HepG2 (cell line): ENCODE results near the gene CARD19. TPM values are rescaled to one million over a fixed set of nuclear protein-coding genes. Genes with fewer than 3 reads are reported as not detected.

ENCODE experiments used
- ATAC-seq: fragments of 200-7000 bp; cut with Tn5 transposase; 3 replicates; pipeline ENCODE4 v1.9.1; 2020; ENCODE audit warnings: mild to moderate bottlenecking, moderate library complexity
- BruUV-seq: library from RNA; stranded (reverse); fragments of 400-500 nt; replicated peaks from 2 replicates; lab custom pipeline; 2021; lab: Mats Ljungman, UMichigan
- CTCF ChIA-PET: fragments of 300-600 bp; formaldehyde crosslinking; extraction: SDS; loops from one replicate; lab custom pipeline; 2021; ENCODE audit warnings: low total read pairs, inconsistent platforms, low intra/inter-chr PET ratio; lab: Yijun Ruan, JAX
- POLR2A ChIA-PET: fragments of 350-600 bp; sonication (Branson Sonifier 250); formaldehyde crosslinking; loops from one replicate; lab custom pipeline; 2020; ENCODE audit warnings: antibody characterized with exemption, inconsistent platforms; lab: Yijun Ruan, JAX
- DNase-seq: peaks from one replicate; pipeline ENCODE4 v3.0.0-alpha.2; 2015; ENCODE audit warnings: low spot score
- FAIRE-seq: peaks from 3 replicates; lab custom pipeline; 2011; peaks lifted over from hg19 to GRCh38; lab: Jason Lieb, UNC
- H2AFZ ChIP-seq: one replicate; pipeline ENCODE4 v1.6.1; 2011; ENCODE audit warnings: low read length, inconsistent platforms
- H3K27ac ChIP-seq: fragments of 300-600 bp; 3 replicates; pipeline ENCODE4 v1.8.0; 2011; ENCODE audit warnings: mixed run types, mild to moderate bottlenecking, mixed read lengths, low read length, inconsistent platforms; ENCODE audit not compliant: insufficient read depth; ENCODE audit errors: extremely low read length
- H3K27me3 ChIP-seq, 2 experiments: fragments of 200-600 bp in 1 of 2; 2 replicates in 1 of 2; 3 replicates in 1 of 2; pipeline versions ENCODE4 v1.6.0 to v1.8.0; 2011; ENCODE audit warnings: low read length in 2 of 2, mild to moderate bottlenecking in 2 of 2, moderate library complexity in 2 of 2, inconsistent platforms in 1 of 2; ENCODE audit not compliant: insufficient read depth in 2 of 2, control insufficient read depth in 1 of 2
- H3K36me3 ChIP-seq, 2 experiments: fragments of 200-600 bp in 1 of 2; replicated peaks in 1 of 2; 2 replicates in 1 of 2; 3 replicates in 1 of 2; pipeline versions ENCODE4 v1.5.1 to v1.8.0; 2011; ENCODE audit warnings: low read length in 2 of 2, inconsistent platforms in 1 of 2; ENCODE audit not compliant: insufficient read depth in 2 of 2, control insufficient read depth in 1 of 2
- H3K4me1 ChIP-seq: 2 replicates; pipeline ENCODE4 v1.5.1; 2012; ENCODE audit warnings: low read length, inconsistent platforms; ENCODE audit not compliant: insufficient read depth
- H3K4me2 ChIP-seq: 2 replicates; pipeline ENCODE4 v1.6.0; 2011; ENCODE audit warnings: low read depth, low read length, inconsistent platforms
- H3K4me3 ChIP-seq, 3 experiments: fragments of 200-600 bp in 1 of 3; sonication (generic), shearing (Covaris generic) in 1 of 3; replicated peaks in 1 of 3; 2 replicates each; pipeline ENCODE4 v1.5.1; 2011 to 2016; ENCODE audit warnings: low read length in 3 of 3, inconsistent platforms in 2 of 3, low read depth in 2 of 3, mild to moderate bottlenecking in 2 of 3, control low read depth in 1 of 3, mixed read lengths in 1 of 3; ENCODE audit not compliant: insufficient read depth in 1 of 3
- H3K79me2 ChIP-seq: one replicate; pipeline ENCODE4 v1.6.1; 2011; ENCODE audit warnings: low read length, inconsistent platforms; ENCODE audit not compliant: insufficient read depth
- H3K9ac ChIP-seq: 2 replicates; pipeline ENCODE4 v1.6.0; 2011; ENCODE audit warnings: mild to moderate bottlenecking, low read depth, low read length, inconsistent platforms; ENCODE audit not compliant: insufficient read depth
- H3K9me3 ChIP-seq: 2 replicates; pipeline ENCODE4 v1.5.1; 2012; ENCODE audit warnings: mild to moderate bottlenecking, low read length
- H4K20me1 ChIP-seq: 2 replicates; pipeline ENCODE4 v1.6.0; 2011; ENCODE audit warnings: inconsistent platforms, mild to moderate bottlenecking, low read length, moderate library complexity; ENCODE audit not compliant: insufficient read depth
- LCORL ChIP-seq, 2 experiments: fragments of 450-650 bp in 1 of 2; sonication (generic) in 1 of 2; formaldehyde crosslinking in 1 of 2; IDR thresholded peaks; 2 replicates each; pipeline versions ENCODE4 v1.5.0 to v1.6.1; 2017 to 2020; ENCODE audit warnings: antibody characterized with exemption in 1 of 2, missing genetic modification reagents in 1 of 2
- NR2F6 ChIP-seq, 2 experiments: IDR thresholded peaks; 2 replicates each; pipeline ENCODE4 v1.6.1; 2016; ENCODE audit warnings: antibody characterized with exemption in 1 of 2, mild to moderate bottlenecking in 1 of 2
- RXRA ChIP-seq: sonication (generic); formaldehyde crosslinking; IDR thresholded peaks from 2 replicates; pipeline ENCODE4 v1.5.1; 2020; ENCODE audit warnings: missing genetic modification reagents
- ZBTB34 ChIP-seq: sonication (generic); formaldehyde crosslinking; IDR thresholded peaks from 2 replicates; pipeline ENCODE4 v1.8.0; 2022; ENCODE audit warnings: mild to moderate bottlenecking, missing genetic modification reagents
- ZNF772 ChIP-seq: sonication (generic); formaldehyde crosslinking; IDR thresholded peaks from 2 replicates; pipeline ENCODE4 v1.5.0; 2020; ENCODE audit warnings: mild to moderate bottlenecking, missing genetic modification reagents
- ZNF790 ChIP-seq: sonication (generic); formaldehyde crosslinking; IDR thresholded peaks from 2 replicates; pipeline ENCODE4 v1.8.0; 2022; ENCODE audit warnings: missing genetic modification reagents, mild to moderate bottlenecking, borderline replicate concordance
- WGBS: methylation state at CpG from one replicate; pipeline ENCODE4 v1.1.6; 2017; ENCODE audit warnings: low lambda C conversion rate; 5-methylcytosine and 5-hydroxymethylcytosine counted together
- in situ Hi-C: cut with HindIII; loops from 2 replicates; pipeline ENCODE4 v1.10.0; 2017; ENCODE audit warnings: low pct_unique_long_range_greater_than_20kb; ENCODE audit not compliant: extremely low pct_ligation_motif_present
- intact Hi-C: fragments of 100-400 bp; cut with micrococcal nuclease; formaldehyde crosslinking; loops from one replicate; pipeline ENCODE4 v1.10.0; 2022; ENCODE audit not compliant: unreplicated experiment
- polyA plus RNA-seq, 8 experiments: library from polyadenylated mRNA; depleted of rRNA in 3 of 8; stranded (reverse) in 7 of 8; unstranded in 1 of 8; fragments of >200 nt; fragmentation: Illumina TruSeq in 4 of 8; extraction: Trizol in 4 of 8; gene quantifications; 2 replicates each; pipeline versions ENCODE4 v1.2.1 to v1.2.3, GENCODE V29; 2011 to 2016; ENCODE audit warnings: low read depth in 4 of 8, missing spikeins in 1 of 8, mixed read lengths in 1 of 8; ENCODE audit not compliant: insufficient read depth in 1 of 8
- total RNA-seq, 5 experiments: library from RNA; depleted of rRNA; stranded (reverse); fragments of >200 nt; fragmentation: Illumina TruSeq; extraction: Trizol; gene quantifications; 2 replicates each; pipeline ENCODE4 v1.2.3, GENCODE V29; 2016; ENCODE audit warnings: low read depth in 1 of 5

CARD19 gene
- total and polyA plus RNA-seq, 2 of the 13 experiments (the other 11 are each of a cell fraction or from before 2014, with no cell fraction given), result 18.4 to 47.2 TPM

GRCh38 chr9:93085676-93086075, 10.3 kb upstream of the CARD19 start (continued):
- no peak for TF ChIP-seq ZBTB34 (CRISPR knock-in tag)
- no peak for TF ChIP-seq LCORL (IDR thresholded peaks at IDR 0.05)
- TF ChIP-seq LCORL (CRISPR knock-in tag; IDR thresholded peaks at IDR 0.05), result no peak
- no peak for TF ChIP-seq ZNF772 (CRISPR knock-in tag)
- TF ChIP-seq RXRA, result no peak

GRCh38 chr9:93086447-93087224, 9.4 kb upstream of the CARD19 start:
- WGBS, result 82% methylated on average over 8 of the region's 8 CpGs
- ChIA-PET POLR2A (no interaction called here), CTCF (no interaction called here)
- TF ChIP-seq ZNF790 (CRISPR knock-in tag), result no peak
- TF ChIP-seq NR2F6 (IDR thresholded peaks at IDR 0.05), result peak; percentile 35; the same call in 1 of the 2 replicates
- no peak for TF ChIP-seq NR2F6 (CRISPR knock-in tag; IDR thresholded peaks at IDR 0.05)
- no peak for DNase-seq
- Histone ChIP-seq H3K79me2 (no peaks in the 10 kb centered on the region), H3K36me3 (no peaks in the 10 kb centered on the region), H3K4me1 (peaks cover 28% of the 10 kb centered on the region), H3K27me3 (peaks cover 1 to 5% of the 10 kb centered on the region in 2 experiments; a peak in 2 of 5 replicates), H3K27ac (no peak overlapping the region), H3K9ac (no peak overlapping the region), H3K9me3 (no peaks in the 10 kb centered on the region), H4K20me1 (no peaks in the 10 kb centered on the region), H3K4me3 (no peak overlapping the region), H3K4me2 (no peak overlapping the region), H2AFZ (no peak overlapping the region)
- in situ Hi-C loops (no loop called here), intact Hi-C loops (no loop called here)
- FAIRE-seq, result no peak
- ATAC-seq, result no peak
- BruUV-seq, result no TSS peak
